Liver (tissue), 9 donors: ENCODE data around the gene LLGL2. TPM values are rescaled to one million over a fixed set of nuclear protein-coding genes. Genes with fewer than 3 reads are reported as not detected.

ENCODE experiments used
- DNase-seq: peaks from one replicate; pipeline ENCODE4 v3.0.0-alpha.2; 2017; ENCODE audit warnings: low spot score
- H3K27ac ChIP-seq, 2 donors: one replicate each; pipeline ENCODE4 v1.7.0; 2013; ENCODE audit warnings: inconsistent platforms in 2 of 2, low read length in 2 of 2, control low read depth in 1 of 2, low read depth in 1 of 2, mild to moderate bottlenecking in 1 of 2
- H3K27me3 ChIP-seq, 4 donors: one replicate each; pipeline versions ENCODE4 v1.6.1 to v1.7.0; 2013; ENCODE audit warnings: low read length in 3 of 4, inconsistent platforms in 1 of 4, mild to moderate bottlenecking in 1 of 4, moderate library complexity in 1 of 4; ENCODE audit not compliant: control insufficient read depth in 4 of 4, insufficient read depth in 4 of 4
- H3K36me3 ChIP-seq, 4 donors: one replicate each; pipeline versions ENCODE4 v1.6.1 to v1.7.0; 2013; ENCODE audit warnings: low read length in 3 of 4, mild to moderate bottlenecking in 3 of 4, low read depth in 1 of 4, moderate library complexity in 1 of 4; ENCODE audit not compliant: control insufficient read depth in 4 of 4, insufficient read depth in 3 of 4
- H3K4me1 ChIP-seq, 4 donors: one replicate each; pipeline versions ENCODE4 v1.6.1 to v1.7.0; 2013; ENCODE audit warnings: low read length in 3 of 4, mild to moderate bottlenecking in 3 of 4, moderate library complexity in 1 of 4; ENCODE audit not compliant: control insufficient read depth in 4 of 4, insufficient read depth in 4 of 4
- H3K4me3 ChIP-seq, 3 donors: one replicate each; pipeline versions ENCODE4 v1.6.1 to v1.7.0; 2013; ENCODE audit warnings: low read length in 3 of 3, control low read depth in 1 of 3, low read depth in 1 of 3, mild to moderate bottlenecking in 1 of 3
- H3K9ac ChIP-seq, 2 donors: one replicate each; pipeline ENCODE4 v1.7.0; 2013; ENCODE audit warnings: low read length in 2 of 2, mild to moderate bottlenecking in 2 of 2, moderate library complexity in 2 of 2, control low read depth in 1 of 2, low read depth in 1 of 2
- H3K9me3 ChIP-seq, 4 donors: one replicate each; pipeline versions ENCODE4 v1.6.1 to v1.7.0; 2013; ENCODE audit warnings: low read length in 3 of 4; ENCODE audit not compliant: control insufficient read depth in 4 of 4
- EGR1 ChIP-seq, 2 donors: IDR thresholded peaks; 2 replicates each; pipeline ENCODE4 v1.6.1; 2016 to 2018; ENCODE audit warnings: antibody characterized with exemption in 2 of 2, low read depth in 2 of 2
- FOXA1 ChIP-seq: IDR thresholded peaks from 2 replicates; pipeline ENCODE4 v1.6.1; 2016; ENCODE audit warnings: antibody characterized with exemption
- FOXA2 ChIP-seq: IDR thresholded peaks from 2 replicates; pipeline ENCODE4 v1.6.1; 2016; ENCODE audit warnings: antibody characterized with exemption
- GABPA ChIP-seq, 2 donors: IDR thresholded peaks in 1 of 2; conservative IDR thresholded peaks in 1 of 2; 2 replicates each; pipeline ENCODE4 v1.6.1; 2016; ENCODE audit warnings: antibody characterized with exemption in 2 of 2, mild to moderate bottlenecking in 1 of 2, moderate library complexity in 1 of 2
- HNF4A ChIP-seq, 2 donors: conservative IDR thresholded peaks; 2 replicates each; pipeline ENCODE4 v1.6.1; 2016; ENCODE audit warnings: antibody characterized with exemption in 2 of 2, mild to moderate bottlenecking in 2 of 2
- HNF4G ChIP-seq: IDR thresholded peaks from 2 replicates; pipeline ENCODE4 v1.6.1; 2016; ENCODE audit warnings: antibody characterized with exemption
- JUND ChIP-seq, 2 donors: IDR thresholded peaks; 2 replicates each; pipeline ENCODE4 v1.6.1; 2016; ENCODE audit warnings: antibody characterized with exemption in 2 of 2
- NR2F2 ChIP-seq: IDR thresholded peaks from 2 replicates; pipeline ENCODE4 v1.6.1; 2016; ENCODE audit warnings: antibody characterized with exemption
- RAD21 ChIP-seq, 2 donors: IDR thresholded peaks; 2 replicates each; pipeline ENCODE4 v1.6.1; 2016; ENCODE audit warnings: antibody characterized with exemption in 2 of 2, mild to moderate bottlenecking in 2 of 2
- RXRA ChIP-seq, 2 donors: IDR thresholded peaks; 2 replicates each; pipeline ENCODE4 v1.6.1; 2017 to 2018; ENCODE audit warnings: antibody characterized with exemption in 2 of 2, mild to moderate bottlenecking in 1 of 2
- SP1 ChIP-seq: IDR thresholded peaks from 2 replicates; pipeline ENCODE4 v1.6.1; 2018; ENCODE audit warnings: antibody characterized with exemption, mild to moderate bottlenecking
- TAF1 ChIP-seq: conservative IDR thresholded peaks from 2 replicates; pipeline ENCODE4 v1.6.1; 2016; ENCODE audit warnings: antibody characterized with exemption, mild to moderate bottlenecking
- YY1 ChIP-seq: IDR thresholded peaks from 2 replicates; pipeline ENCODE4 v1.6.1; 2016; ENCODE audit warnings: antibody characterized with exemption, mild to moderate bottlenecking
- WGBS: extraction: QIAGEN DNeasy Blood & Tissue Kit; methylation state at CpG from one replicate; pipeline ENCODE4 v1.1.7; 2013; 5-methylcytosine and 5-hydroxymethylcytosine counted together
- polyA plus RNA-seq, 2 donors: library from polyadenylated mRNA; stranded (reverse) in 1 of 2; unstranded in 1 of 2; fragments of 200-250 nt in 1 of 2; fragments of >200 nt in 1 of 2; fragmentation: Nextera tagmentation in 1 of 2; extraction: Ambion mirVana in 1 of 2; gene quantifications; one replicate each; pipeline versions ENCODE4 v1.2.1 to v1.2.3, GENCODE V29; 2013 to 2015
- total RNA-seq, 2 donors: library from RNA; depleted of rRNA; stranded (reverse); fragments of >200 nt; gene quantifications; one replicate each; pipeline ENCODE4 v1.2.3, GENCODE V29; 2014
- TF ChIP-seq, protein P1 (sequence below): IDR thresholded peaks from 2 replicates; pipeline ENCODE4 v1.6.1; 2016; ENCODE audit warnings: antibody characterized with exemption
- TF ChIP-seq, protein P2 (sequence below): IDR thresholded peaks from 2 replicates; pipeline ENCODE4 v1.6.1; 2016; ENCODE audit warnings: antibody characterized with exemption
- TF ChIP-seq, protein P3 (sequence below): IDR thresholded peaks from 2 replicates; pipeline ENCODE4 v1.6.1; 2016; ENCODE audit warnings: antibody characterized with exemption
- TF ChIP-seq, protein P4 (sequence below): fragments of 150-350 bp; IDR thresholded peaks from 2 replicates; pipeline ENCODE4 v1.5.1; 2017; ENCODE audit warnings: improper control_type of control experiment, low read depth, low read length; ENCODE audit not compliant: missing input control
- TF ChIP-seq, protein P5 (sequence below): IDR thresholded peaks from 2 replicates; pipeline ENCODE4 v1.6.1; 2016; ENCODE audit warnings: antibody characterized with exemption, mild to moderate bottlenecking
- donor health status: healthy.
- donor health status: healthy.
- donor health status: healthy.
- donor health status: healthy.
- donor health status: healthy.

Gene LLGL2
- total and polyA plus RNA-seq, 4 donors = 23.2 to 69.6 (median 38.5) TPM

DNA sequence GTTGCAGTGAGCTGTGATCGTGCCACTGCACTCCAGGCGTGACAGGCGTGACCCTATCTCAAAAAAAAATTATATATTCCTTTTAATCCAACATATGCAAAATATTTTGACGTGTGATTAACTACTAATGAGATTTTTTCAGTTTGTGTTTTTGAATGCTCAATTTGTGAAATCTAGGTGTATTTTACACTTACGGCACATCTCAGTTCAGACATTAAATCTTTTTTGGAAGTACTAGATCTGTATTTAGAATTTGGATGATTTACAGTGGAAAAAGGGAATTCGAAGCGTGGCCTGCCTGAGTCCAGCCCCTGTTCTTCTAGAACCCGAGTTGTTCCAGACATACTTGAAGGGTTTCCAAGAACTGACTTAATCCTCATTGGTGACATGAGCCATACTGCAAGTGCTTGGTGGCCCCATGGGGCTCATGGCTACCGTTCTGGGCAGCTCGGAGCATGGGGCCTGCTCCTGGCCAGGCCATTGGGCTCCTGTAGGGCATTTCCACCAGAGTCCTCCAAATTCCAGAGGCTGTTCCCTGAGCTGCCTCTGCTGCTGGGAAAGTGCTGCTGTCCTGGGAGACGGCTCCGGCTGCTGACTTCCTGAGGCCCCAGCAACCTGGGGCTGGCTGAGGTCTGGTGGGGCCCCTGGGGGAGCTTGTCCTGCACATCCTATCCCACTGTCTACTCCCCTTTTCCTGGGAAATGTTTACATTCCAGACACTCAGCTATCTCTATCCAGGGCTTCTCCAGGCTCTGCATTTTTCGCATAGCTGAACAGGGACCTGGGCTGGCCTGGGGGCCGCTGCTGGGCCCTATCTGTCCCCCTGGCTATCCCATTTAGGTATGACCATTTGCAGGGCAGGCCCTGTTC, 27.2 kb downstream of the LLGL2 start:
- DNase-seq = no peak
- Histone ChIP-seq H3K27ac (no peak overlapping the region), H3K27me3 (no peaks in the 10 kb centered on the region), H3K4me1 (peaks cover 3 to 26% (median 18%) of the 10 kb centered on the region in 4 donors), H3K36me3 (peaks cover 0 to 2% (median under 1%) of the 10 kb centered on the region in 4 donors), H3K4me3 (no peak overlapping the region), H3K9ac (no peak overlapping the region), H3K9me3 (no peaks in the 10 kb centered on the region)
- TF ChIP-seq NR2F2 (no peak), FOXA1 (no peak), RXRA (IDR thresholded peaks at IDR 0.05) (no peak), HNF4A (conservative IDR thresholded peaks at IDR 0.05) (no peak), GABPA (IDR thresholded peaks at IDR 0.05 in 1 of 2, conservative IDR thresholded peaks at IDR 0.05 in 1 of 2) (no peak)
- TF ChIP-seq, protein P1, sequence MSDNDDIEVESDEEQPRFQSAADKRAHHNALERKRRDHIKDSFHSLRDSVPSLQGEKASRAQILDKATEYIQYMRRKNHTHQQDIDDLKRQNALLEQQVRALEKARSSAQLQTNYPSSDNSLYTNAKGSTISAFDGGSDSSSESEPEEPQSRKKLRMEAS = no peak
- TF ChIP-seq, protein P2, sequence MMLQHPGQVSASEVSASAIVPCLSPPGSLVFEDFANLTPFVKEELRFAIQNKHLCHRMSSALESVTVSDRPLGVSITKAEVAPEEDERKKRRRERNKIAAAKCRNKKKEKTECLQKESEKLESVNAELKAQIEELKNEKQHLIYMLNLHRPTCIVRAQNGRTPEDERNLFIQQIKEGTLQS = no peak
- WGBS = 92% methylated on average over 14 of the region's 14 CpGs

DNA sequence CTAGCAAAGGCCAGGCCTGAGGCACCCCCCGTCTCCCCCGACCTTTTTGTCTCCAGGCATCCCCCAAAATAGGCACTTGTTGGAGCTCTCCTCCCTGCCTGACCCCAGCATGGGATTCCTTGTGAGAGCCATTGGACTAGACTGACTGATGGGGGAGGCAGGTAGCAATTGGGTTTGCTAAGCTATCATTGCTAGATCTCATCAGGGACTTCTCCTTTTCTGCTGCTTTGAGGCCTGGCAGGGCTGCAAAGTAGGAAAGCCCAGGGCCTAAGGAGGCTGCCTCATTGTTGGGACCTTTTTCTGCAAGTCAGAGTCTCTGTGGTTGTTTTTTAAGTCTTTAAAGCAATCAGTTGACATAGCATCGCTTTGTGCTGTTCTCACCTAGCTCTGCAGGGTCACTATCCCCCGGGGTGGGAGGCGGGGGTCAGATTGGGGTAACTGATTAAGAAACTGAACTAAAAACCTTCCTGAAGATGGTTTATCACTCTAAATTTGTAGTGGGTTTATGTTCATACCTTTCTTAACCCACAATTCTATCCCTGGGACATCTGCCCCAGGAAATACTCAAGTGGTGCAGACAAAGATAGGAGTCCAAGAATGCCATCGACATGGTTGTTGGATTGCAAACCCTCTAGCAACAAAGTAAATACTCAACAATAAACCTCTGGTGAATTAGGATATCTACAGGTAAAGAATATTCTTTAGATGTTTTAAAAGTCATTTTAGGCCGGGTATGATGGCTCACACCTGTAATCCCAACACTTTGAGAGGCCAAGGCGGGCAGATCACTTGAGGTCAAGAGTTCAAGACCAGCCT, 28.0 kb downstream of the LLGL2 start:
- no peak for DNase-seq
- no peak for TF ChIP-seq EGR1 (IDR thresholded peaks at IDR 0.05; ENCODE audit: low read depth in 2 of 2)
- TF ChIP-seq, protein P3, sequence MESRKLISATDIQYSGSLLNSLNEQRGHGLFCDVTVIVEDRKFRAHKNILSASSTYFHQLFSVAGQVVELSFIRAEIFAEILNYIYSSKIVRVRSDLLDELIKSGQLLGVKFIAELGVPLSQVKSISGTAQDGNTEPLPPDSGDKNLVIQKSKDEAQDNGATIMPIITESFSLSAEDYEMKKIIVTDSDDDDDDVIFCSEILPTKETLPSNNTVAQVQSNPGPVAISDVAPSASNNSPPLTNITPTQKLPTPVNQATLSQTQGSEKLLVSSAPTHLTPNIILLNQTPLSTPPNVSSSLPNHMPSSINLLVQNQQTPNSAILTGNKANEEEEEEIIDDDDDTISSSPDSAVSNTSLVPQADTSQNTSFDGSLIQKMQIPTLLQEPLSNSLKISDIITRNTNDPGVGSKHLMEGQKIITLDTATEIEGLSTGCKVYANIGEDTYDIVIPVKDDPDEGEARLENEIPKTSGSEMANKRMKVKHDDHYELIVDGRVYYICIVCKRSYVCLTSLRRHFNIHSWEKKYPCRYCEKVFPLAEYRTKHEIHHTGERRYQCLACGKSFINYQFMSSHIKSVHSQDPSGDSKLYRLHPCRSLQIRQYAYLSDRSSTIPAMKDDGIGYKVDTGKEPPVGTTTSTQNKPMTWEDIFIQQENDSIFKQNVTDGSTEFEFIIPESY = no peak
- TF ChIP-seq RXRA (IDR thresholded peaks at IDR 0.05) = no peak
- no peak for TF ChIP-seq HNF4G
- no peak for TF ChIP-seq GABPA (IDR thresholded peaks at IDR 0.05 in 1 of 2, conservative IDR thresholded peaks at IDR 0.05 in 1 of 2)
- TF ChIP-seq, protein P4, sequence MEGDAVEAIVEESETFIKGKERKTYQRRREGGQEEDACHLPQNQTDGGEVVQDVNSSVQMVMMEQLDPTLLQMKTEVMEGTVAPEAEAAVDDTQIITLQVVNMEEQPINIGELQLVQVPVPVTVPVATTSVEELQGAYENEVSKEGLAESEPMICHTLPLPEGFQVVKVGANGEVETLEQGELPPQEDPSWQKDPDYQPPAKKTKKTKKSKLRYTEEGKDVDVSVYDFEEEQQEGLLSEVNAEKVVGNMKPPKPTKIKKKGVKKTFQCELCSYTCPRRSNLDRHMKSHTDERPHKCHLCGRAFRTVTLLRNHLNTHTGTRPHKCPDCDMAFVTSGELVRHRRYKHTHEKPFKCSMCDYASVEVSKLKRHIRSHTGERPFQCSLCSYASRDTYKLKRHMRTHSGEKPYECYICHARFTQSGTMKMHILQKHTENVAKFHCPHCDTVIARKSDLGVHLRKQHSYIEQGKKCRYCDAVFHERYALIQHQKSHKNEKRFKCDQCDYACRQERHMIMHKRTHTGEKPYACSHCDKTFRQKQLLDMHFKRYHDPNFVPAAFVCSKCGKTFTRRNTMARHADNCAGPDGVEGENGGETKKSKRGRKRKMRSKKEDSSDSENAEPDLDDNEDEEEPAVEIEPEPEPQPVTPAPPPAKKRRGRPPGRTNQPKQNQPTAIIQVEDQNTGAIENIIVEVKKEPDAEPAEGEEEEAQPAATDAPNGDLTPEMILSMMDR = no peak
- no peak for TF ChIP-seq FOXA2
- no peak for TF ChIP-seq TAF1
- no peak for TF ChIP-seq HNF4A (conservative IDR thresholded peaks at IDR 0.05)
- TF ChIP-seq, protein P5, sequence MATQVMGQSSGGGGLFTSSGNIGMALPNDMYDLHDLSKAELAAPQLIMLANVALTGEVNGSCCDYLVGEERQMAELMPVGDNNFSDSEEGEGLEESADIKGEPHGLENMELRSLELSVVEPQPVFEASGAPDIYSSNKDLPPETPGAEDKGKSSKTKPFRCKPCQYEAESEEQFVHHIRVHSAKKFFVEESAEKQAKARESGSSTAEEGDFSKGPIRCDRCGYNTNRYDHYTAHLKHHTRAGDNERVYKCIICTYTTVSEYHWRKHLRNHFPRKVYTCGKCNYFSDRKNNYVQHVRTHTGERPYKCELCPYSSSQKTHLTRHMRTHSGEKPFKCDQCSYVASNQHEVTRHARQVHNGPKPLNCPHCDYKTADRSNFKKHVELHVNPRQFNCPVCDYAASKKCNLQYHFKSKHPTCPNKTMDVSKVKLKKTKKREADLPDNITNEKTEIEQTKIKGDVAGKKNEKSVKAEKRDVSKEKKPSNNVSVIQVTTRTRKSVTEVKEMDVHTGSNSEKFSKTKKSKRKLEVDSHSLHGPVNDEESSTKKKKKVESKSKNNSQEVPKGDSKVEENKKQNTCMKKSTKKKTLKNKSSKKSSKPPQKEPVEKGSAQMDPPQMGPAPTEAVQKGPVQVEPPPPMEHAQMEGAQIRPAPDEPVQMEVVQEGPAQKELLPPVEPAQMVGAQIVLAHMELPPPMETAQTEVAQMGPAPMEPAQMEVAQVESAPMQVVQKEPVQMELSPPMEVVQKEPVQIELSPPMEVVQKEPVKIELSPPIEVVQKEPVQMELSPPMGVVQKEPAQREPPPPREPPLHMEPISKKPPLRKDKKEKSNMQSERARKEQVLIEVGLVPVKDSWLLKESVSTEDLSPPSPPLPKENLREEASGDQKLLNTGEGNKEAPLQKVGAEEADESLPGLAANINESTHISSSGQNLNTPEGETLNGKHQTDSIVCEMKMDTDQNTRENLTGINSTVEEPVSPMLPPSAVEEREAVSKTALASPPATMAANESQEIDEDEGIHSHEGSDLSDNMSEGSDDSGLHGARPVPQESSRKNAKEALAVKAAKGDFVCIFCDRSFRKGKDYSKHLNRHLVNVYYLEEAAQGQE = no peak
- no peak for TF ChIP-seq FOXA1
- TF ChIP-seq RAD21 (IDR thresholded peaks at IDR 0.05) = no peak
- no peak for TF ChIP-seq SP1
- TF ChIP-seq NR2F2 = no peak
- TF ChIP-seq, protein P2 = no peak
- TF ChIP-seq YY1 = no peak
- TF ChIP-seq JUND (IDR thresholded peaks at IDR 0.05) = no peak
- H3K36me3 ChIP-seq = peaks cover 0 to 2% (median under 1%) of the 10 kb centered on the region in 4 donors
- H3K9me3 ChIP-seq = no peaks in the 10 kb centered on the region
- no peak overlapping the region for H3K27ac ChIP-seq
- WGBS = 83% methylated on average over 8 of the region's 8 CpGs
- no peak overlapping the region for H3K4me3 ChIP-seq
- peaks cover 8 to 34% (median 26%) of the 10 kb centered on the region in 4 donors for H3K4me1 ChIP-seq
- H3K9ac ChIP-seq = no peak overlapping the region
- H3K27me3 ChIP-seq = no peaks in the 10 kb centered on the region
